T-helper 9 cell (primary cell): ENCODE results near the gene FGF9.

Source experiments
- DNase-seq: peaks from one replicate; pipeline ENCODE4 v3.0.0-alpha.2; 2020
- total RNA-seq, 2 donors: gene quantifications; one replicate each; lab custom pipeline; 2026; lab: John Stamatoyannopoulos, UW

The FGF9 gene
- 6.9 to 9.4 reads per million in 2 donors for total RNA-seq

DNA sequence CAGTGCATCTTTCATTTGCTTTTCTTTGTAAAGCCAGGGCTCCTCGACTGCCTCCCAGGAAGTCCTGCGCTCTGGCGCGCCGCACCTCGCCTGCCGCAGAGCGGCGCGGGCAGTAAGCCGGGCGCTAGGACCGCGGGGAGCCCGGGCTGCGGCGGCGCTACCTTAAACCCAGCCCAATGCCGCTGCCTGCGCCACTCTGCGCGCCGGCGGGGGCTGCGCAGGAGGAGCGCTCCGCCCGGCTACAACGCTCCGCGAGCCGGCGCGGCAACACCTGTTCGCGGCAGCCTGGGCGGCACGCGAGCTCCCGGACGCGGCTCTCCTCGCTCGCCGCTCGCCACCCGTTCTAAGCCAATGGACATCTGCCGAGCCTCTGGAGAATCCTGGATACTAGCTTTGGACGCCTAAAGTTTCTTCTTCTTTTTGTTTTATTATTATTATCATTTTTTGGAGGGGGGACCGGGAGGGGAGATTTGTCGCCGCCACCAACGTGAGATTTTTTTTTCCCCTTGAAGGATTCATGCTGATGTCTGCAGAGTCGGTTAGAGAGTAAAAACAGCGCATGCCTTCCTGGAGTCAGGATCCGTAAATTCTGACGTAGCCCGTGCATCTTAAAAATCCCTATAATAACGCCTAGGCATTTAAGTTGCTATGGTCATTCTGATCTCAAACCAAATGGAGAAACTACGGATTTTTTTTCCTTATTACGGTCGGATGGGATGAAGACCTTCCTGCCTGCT is at the start of gene FGF9:
TSS of gene FGF9 (plus strand) at position 191 of the 737 bp plus-strand sequence. CDS start 840 bp downstream, outside the sequence.
- DNase-seq = peak; percentile 70

DNA sequence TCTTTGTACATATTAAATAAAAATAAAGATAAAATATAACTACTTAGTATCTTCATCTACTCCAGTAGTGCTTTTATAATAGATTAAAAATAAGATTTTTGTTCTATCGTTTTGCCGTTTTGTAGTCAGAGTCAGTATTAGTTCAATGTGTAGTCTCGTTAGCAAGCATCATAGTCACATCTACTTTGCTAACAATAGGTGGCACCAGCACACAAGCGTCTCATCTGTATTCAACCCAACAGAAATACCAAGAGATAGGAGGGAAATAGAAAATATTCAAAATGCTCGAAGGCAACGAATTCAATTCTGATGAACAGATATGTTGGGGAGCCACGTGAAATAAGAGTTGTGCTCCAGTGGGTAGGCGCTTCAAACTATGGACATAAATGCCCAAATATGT is 45.5 kb upstream of the FGF9 start:
- no peak for DNase-seq

DNA sequence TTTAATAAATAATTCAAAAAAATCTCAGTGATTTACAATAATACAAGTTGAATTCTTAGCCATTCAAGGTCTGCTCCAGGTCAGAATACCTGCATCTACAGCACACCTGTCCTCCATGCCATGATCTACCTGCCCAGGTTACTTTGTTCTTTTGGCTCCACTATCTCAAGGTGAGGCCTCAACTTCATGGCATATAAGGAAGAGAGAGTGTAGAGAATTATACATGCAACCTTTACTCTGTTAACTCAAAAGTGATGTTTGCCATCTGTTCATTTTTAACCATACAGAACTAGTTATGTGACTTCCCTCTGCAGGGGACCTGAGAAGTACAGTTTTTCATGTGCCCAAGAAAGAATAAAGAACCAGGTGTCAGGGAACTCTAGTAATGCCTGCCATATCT is 38.7 kb upstream of the FGF9 start:
- no peak for DNase-seq

DNA sequence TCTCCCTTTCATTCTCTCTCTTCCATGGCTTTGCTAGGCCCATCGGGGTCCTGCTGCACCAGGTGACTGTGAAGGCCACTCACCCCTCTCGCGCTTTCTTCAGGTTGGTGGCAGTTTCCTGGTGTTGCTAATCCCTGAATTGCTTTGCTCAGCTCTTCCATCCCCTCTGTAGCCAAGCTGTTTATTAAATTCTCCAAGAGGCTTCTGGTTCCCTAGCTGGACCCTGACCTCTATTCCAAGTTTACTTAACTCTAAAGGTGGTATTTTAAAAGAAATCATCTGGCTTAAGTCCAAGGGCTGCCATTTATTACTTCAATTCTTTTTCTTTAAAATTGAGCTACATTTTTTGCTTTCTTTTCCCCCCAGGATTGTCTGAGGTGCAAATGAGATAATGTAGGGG is 34.2 kb upstream of the FGF9 start:
- no peak for DNase-seq

DNA sequence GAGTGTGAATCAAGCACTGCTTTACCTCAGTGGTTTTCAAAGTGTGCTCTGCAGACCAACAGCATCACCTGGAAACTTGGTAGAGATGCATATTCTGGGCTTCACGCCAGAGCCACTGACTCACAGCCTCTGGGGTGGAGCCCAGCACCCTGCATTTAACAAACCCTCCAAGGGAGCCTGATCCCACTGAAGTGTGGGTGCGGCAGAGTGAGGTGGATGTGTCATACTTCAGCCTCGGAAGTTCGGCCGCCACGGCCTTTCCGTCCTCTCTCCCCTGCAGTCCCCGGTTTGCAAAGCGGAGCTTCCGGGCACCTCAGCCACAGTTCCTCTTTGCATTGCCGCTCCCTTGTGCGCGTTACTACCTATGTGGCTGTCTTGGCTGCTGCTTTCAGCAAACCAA is 33.6 kb upstream of the FGF9 start:
- DNase-seq = peak; percentile 6

DNA sequence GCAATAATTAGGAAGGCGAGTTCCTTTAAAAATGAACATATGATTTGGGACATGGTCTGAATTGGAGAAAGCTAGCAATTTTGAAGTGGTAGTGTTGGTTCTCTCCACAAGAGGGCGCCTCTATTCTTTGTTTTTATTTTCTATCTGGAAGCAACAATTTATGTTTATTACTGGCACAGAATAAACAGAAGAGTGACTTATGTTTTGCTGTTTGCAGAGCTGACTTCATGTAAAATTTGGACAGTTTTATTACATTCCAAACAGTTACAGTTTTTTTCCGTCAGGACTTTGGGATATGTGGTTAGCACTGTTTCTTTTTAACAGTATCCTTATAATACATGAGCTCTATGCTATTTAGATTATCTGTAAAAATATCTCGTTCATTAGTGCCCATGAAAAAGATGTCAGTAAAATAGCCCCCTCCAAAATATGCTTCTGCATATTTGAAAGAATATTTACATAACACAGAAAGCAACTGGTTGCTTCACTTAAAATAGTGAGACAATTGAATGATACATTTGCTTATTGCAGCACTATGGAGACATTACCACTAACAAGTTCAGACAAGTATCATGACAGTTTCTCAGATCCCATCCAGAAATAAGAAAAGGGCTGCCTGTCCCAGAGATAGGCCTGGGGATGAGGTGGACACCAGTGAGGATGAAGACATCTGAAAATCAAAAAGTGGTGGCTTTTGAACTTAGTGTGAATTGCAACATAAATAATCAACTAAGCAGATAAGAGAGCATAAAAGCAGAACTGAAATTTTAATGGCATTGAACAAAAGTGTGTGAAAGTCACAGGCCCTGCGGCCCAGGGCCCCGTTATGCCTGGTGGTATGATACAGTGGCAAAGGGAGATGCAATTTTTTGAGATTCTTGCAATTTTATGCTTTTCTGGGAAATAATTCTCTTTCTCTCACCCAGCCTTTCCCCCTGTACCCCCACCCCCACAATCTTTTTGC is 32.3 kb upstream of the FGF9 start:
- peak; percentile 22 for DNase-seq

DNA sequence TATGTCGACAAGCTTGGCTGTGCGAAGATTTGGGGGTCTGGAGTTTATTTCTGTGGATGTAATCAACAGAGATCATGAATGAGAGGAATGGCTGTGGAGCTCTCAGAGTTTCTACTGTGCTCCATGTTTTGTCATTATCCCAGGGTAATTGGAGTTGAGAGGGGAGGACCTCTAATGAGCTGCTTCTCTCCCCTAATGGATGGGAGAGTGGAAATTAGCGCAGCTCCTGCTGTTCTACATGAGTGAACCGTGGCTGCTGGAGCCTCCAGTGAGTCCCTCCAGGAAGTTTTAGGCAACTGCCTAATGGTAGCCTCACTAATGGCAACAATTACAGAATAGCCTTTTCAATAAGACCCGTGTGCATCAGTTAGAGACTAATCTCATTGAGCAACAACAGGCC is 31.3 kb upstream of the FGF9 start:
- no peak for DNase-seq

DNA sequence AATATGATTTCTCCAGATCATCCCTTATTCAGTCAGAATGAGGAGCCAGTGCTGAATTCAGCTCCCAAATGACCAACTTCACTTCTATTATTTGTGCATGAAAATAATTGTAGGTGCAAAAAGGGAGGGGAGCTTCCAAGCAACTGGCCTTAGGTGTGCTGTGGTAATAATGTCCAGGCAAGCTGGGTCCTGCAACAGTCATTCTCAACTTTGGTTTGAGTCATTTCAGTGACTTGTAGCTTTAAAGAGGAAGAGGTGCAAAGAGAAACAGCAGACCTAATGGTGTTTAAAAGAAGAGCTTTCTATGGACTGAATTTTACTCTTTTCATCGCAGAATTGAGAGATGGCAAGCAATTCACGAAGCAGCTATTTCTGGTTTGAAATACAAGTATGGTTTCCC is 29.2 kb upstream of the FGF9 start:
- no peak for DNase-seq

DNA sequence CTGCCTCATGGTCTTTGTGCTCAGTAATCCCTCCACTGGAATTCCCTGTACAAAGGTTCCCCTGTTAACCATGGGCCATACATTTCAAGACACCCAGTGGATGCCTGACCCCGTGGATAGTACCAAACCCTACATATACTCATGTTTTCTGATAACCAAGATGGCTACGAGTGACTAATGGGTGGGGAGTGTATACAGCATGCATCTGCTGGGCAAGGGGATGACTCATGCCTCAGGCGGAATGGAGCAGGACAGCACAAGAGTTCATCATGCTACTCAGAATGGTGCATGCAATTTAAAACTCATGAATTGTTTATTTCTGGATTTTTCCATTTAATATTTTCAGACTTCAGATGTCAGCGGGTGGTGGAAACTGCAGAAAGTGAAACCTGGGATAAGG is 13.3 kb upstream of the FGF9 start:
- no peak for DNase-seq

DNA sequence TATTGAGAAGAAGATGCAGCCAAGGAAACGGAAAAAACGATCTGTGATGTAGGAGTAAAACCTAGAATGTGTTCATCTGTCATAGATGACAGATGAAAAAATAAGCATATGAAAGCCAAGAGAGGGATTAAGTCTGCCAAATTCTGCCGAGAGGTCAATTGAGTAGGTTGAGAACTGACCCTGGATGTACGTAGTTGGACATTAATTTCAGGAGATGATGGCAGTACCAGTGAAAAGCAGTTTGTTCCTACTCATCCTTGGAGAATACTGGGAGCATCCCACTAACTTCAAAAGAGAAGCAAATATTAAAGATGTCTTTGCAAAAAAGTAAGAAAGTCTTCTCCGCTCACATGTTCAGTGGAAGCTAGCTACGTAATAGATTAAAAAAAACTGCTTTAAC is 11.8 kb upstream of the FGF9 start:
- DNase-seq = no peak

DNA sequence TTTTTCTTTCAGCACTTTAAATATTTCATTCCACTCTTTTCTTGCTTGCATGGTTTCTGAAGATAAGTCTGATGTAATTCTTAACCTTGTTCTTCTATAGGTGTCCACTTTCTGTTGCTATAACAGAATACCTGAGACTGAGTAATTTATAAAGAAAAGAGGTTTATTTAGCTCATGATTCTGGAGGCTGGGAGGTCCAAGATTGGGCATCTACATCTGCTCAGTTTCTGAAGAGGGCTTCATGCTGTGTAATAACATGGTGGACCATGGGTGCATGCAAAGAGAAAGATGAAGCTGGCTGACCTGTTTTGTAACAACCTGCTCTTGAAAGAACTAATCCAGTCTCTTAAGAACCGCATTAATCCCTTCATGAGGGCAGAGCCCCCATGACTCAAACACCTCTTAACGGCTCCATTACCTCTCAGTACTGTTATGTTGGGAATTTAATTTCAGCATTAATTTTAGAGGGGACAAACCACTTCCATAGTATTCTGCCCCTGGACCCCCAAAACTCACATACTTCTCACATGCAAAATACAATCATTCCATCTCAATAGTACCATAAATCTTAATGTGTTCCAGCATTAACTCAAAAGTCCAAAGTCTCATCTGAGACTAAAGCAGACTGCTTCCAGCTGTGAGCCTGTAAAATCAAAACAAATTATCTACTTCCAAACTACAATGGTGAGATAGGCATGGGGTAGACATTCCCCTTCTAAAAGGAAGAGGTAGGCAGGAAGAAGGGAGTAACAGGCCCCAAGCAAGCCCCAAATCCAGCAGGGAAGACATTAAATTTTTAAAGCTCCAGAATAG is 9.6 kb upstream of the FGF9 start:
- DNase-seq = no peak

DNA sequence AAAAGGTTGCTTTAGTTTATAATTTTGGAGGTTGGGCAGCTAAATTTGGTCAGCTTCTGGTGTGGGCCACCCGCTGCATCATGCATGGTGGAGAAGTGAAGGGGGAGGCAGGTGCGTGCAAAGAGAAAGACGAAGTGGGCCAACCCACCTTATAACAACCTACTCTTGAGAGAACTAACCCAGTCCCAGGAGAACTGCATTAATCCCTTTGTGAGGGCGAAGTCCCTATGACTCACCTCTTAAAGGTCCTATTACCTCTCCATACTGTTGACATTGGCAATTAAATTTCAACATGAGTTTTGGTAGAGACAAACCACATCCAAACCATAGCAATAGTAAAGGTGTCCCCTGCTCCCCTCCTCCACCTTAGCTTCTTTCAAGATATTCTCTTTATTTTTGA is 7.7 kb upstream of the FGF9 start:
- no peak for DNase-seq

DNA sequence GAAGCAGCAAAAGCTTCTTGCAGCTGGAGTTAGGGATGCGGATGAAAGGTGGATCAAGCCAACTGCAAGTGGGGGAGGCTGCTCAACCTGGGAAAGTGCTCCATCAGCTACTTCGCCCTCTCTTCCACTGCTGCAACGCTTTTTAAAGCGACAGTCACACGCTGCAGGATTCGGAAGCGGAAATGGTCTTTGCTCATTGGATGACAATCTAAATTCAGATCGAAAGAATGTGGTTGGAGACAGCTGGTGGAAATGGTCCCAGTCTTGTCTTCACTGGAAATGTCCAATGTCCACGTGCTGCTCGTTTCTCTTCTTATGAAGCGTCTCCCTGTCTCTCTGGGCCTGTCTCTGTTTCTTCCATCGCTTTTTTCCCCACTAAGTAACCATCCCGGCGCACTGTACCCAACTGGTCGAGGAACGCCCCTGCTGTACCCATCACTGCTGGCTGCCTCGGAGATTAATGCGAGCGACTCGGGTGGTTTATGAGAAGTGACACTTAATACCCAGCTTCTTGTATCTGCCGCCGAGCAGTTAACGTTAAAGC is 2.1 kb upstream of the FGF9 start:
- no peak for DNase-seq

DNA sequence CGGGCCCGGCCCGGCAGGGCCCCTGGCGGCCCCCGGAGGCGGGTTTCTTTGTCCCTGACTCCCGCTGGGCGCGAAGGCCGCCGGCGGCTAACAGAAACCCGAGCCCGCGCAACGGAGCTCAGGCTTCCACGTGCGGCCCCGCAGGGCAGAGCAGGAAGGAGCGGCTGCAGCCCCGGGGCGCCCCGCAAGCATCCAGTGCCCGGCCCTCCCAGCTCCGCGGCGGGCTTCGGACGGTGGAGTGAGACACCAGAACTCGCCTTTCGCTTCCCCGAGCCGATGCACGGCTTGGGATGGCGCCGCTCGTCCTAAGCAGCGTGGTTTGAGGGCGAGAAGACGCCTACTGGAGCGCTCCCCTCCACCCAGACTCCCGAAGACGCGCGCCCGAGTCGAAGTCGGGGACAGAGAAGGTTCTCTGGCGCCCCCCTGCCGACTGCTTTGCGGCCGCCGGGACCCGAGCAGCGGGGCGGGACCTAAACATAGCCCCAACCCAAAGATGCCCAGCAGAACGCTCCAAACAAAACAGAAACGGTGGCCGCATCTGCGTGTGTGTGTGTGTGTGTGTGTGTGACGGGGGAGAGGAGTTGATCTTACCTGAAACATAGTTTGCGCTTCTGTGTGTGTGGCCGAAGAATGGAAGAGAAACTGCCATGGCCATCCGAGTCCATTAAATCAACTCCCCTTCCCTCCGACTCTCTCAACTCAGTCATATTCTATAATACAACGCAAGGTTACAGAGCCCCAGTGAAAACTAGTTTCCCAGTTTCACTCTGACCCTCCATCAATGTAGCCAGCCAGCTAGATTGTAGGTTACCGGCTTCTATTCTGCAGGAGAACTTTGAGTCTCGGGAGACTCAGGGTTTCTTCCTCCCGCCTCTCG is 629 bp upstream of the FGF9 start:
- peak; percentile 38 for DNase-seq

DNA sequence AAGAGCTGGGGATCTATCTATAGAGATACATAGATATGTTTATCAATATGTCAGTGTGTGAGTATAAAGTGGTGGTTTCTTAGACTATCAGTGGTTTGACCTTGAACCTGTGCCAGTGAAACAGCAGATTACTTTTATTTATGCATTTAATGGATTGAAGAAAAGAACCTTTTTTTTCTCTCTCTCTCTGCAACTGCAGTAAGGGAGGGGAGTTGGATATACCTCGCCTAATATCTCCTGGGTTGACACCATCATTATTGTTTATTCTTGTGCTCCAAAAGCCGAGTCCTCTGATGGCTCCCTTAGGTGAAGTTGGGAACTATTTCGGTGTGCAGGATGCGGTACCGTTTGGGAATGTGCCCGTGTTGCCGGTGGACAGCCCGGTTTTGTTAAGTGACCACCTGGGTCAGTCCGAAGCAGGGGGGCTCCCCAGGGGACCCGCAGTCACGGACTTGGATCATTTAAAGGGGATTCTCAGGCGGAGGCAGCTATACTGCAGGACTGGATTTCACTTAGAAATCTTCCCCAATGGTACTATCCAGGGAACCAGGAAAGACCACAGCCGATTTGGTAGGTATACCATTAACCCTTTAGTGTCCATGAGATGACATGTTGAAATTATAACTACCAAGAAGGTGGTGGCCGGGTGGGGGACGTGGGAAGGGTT is 880 bp downstream of the FGF9 start:
- no peak for DNase-seq

DNA sequence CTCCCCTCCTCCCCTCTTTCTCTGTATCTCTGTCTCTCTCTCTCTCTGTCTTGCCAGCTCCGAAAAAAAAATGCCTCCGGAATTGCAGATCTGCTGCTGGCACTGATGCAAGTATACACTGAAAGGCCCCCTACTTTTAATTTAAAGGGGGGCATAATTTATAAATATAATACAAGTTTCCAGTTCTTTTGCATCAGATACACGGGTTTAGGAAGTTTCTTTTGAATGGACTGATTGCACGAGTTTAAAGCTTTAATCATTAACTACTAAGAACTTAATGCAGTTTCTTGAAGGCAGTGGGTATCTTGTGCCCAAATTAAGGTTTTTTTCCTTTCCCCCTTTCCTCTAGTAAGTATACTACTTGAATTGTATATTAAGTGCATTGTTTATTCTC is 1.4 kb downstream of the FGF9 start:
- DNase-seq = no peak

DNA sequence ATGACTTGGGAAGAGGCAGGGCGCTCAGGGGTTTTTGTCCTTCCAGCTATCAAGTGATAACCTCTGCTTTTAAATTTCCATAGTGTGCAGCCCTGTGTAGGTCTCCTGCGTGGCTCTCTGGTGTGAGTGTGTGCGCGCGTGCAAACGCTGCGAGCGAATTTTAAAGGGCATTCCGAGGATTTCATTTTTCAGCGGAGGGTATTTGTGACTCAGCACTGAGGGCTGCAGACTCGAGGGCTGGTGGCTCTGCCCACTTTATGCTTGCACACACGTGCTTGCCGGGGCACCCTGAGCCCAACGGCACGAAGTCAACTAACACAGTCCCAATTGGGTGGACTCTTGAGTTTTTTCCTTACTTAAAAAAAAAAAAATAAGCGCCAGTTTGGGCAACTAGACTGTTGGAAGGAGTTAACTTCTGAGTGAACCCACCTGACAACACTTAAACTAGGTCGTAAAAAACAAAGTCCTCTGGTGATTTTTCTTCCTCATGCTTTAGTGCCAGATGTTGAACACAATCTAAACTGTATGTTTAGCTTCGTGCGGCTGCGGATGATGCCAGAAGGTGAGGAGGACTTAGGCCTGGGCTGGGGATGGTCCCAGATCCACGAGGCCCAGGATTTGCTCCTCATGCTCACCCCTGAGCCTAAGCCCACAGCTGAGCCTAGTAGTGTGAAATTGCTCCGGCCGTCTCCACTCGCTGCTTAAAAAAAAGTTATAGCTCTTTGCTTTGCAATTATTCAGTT is 2.1 kb downstream of the FGF9 start:
- no peak for DNase-seq

DNA sequence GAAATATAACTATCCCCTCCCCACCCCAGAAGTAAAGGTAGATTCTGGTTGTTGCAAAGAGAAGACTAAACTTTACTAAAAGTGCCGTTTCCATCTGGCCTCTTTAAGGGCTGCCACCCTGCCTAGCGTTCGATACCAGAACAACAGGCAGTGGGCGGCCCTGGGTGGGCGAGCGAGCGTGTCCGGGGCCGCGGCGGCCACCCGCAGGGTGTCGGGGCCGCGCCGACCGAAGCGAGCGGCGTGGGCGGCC is 2.6 kb downstream of the FGF9 start:
- no peak for DNase-seq

DNA sequence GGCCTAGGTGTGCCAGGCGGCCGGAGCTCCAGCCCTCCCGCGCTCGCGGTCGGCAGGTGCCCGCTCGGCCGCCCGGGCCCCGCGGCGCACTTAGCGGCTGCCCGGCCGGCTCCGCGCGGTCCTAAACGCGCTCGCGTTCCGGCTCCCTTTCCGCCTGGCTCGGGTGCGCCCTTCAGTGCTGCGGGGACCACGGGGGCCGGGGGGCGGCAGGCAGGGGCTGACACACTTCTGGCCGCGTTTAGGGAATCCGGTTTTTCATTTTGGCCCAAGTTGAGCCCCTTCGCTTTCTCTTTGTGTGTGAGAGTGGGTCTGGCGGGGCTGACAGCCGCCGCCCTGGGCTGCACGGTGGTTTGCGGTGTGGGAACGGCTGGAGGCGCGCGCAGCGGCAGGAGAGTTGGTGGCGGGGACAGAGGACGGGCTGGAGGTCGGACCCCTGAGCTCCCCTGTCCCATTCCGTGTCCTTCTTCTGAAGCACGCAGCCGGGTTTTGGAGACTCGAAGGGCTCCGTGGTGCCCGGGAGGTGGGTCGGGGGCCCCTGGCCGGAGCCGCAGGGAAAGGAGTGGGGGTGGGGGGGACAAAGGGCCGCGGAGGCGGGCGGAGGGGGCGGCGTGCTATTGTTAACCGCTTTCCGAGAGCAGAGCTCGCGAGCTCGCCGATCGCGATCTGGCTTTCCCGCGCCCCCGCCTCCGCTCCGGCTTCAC is 3.1 kb downstream of the FGF9 start:
- peak; percentile 33 for DNase-seq

DNA sequence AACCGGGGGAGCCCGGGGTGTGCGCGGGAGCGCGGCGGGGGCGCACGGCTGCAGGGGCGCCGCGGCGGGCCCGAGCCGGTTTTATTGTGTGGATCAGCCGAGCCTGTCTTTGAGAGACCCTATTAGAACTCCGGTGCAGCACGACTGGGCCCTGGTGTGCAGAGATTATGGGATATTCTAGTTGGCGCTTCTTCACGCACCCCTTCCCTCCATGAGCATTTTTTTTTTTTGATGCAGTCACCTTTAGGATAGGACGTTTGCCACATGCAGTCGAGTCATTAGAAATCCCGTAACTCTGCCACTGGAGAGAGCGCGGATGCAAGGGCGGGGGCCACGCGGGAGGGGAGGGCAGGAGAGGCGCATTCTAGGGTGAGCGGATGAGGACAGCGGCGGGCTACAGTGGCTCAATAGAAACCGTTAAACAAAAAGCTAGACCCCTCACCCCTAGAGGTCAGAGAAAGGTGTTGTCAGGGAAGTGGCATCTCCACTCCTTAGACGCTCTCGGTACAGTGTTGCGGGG is 3.7 kb downstream of the FGF9 start:
- DNase-seq = no peak
